Lower leg skin (tissue), 3 donors: ENCODE results near the gene WNT10A.

ENCODE experiments used
- POLR2A ChIP-seq, 2 donors: fragments of 450-650 bp; IDR thresholded peaks; one replicate each; pipeline ENCODE4 v1.6.1; 2016 to 2017; ENCODE audit warnings: antibody characterized with exemption in 2 of 2, mild to moderate bottlenecking in 1 of 2, moderate library complexity in 1 of 2
- TF ChIP-seq, protein P1 (sequence below), 3 donors: fragments of 450-650 bp; IDR thresholded peaks; one replicate each; pipeline ENCODE4 v1.5.1; 2016; ENCODE audit warnings: antibody characterized with exemption in 3 of 3, mild to moderate bottlenecking in 3 of 3, moderate library complexity in 2 of 3

- TF ChIP-seq, protein P1, sequence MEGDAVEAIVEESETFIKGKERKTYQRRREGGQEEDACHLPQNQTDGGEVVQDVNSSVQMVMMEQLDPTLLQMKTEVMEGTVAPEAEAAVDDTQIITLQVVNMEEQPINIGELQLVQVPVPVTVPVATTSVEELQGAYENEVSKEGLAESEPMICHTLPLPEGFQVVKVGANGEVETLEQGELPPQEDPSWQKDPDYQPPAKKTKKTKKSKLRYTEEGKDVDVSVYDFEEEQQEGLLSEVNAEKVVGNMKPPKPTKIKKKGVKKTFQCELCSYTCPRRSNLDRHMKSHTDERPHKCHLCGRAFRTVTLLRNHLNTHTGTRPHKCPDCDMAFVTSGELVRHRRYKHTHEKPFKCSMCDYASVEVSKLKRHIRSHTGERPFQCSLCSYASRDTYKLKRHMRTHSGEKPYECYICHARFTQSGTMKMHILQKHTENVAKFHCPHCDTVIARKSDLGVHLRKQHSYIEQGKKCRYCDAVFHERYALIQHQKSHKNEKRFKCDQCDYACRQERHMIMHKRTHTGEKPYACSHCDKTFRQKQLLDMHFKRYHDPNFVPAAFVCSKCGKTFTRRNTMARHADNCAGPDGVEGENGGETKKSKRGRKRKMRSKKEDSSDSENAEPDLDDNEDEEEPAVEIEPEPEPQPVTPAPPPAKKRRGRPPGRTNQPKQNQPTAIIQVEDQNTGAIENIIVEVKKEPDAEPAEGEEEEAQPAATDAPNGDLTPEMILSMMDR (IDR thresholded peaks at IDR 0.05) = no peak
- TF ChIP-seq POLR2A (IDR thresholded peaks at IDR 0.05) = no peak
Observed at GRCh38 chr2:218890369-218890768, 9.7 kb downstream of the WNT10A start.
